ENCODE data around the gene ITIH5. TPM values are rescaled to one million over a fixed set of nuclear protein-coding genes. Genes with fewer than 3 reads are reported as not detected.

Gene ITIH5
- total and polyA plus RNA-seq, 2 of the 8 experiments (the other 6 are each of a cell fraction or from before 2014, with no cell fraction given) = 5.8 to 7.6 TPM

DNA sequence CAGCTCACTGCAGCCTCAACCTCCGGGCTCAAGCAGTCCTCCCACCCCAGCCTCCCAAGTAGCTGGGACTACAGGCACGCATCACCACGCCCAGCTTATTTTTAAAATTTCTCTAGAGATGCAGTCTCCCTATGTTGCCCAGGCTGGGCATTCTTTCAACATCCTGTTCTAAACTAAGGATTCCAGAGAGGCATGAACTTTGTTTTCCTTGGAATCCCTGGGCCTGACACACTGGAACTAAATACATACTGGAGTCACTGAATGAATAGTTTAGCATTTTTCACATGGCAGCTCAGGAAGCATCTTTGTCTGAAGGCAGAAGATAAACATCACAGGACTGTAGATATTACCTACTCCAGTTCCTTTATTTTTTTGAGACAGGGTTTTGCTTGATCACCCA lies 108.7 kb downstream of the ITIH5 start:
- H3K79me2 ChIP-seq (ENCODE audit: control insufficient read depth in 1 of 2, insufficient read depth in 2 of 2, low read length in 2 of 2) = no peaks in the 10 kb centered on the region
- TF ChIP-seq JUND (IDR thresholded peaks at IDR 0.05; ENCODE audit: low read length) (no peak), SRF (IDR thresholded peaks at IDR 0.05; ENCODE audit: low read depth, low read length) (no peak), YY1 (IDR thresholded peaks at IDR 0.05; ENCODE audit: low read depth, low read length) (no peak), TCF12 (IDR thresholded peaks at IDR 0.05; ENCODE audit: low read depth, low read length) (no peak), EP300 (IDR thresholded peaks at IDR 0.05; ENCODE audit: borderline replicate concordance in 1 of 2, low read depth in 2 of 2, low read length in 2 of 2) (no peak), BCL11A (IDR thresholded peaks at IDR 0.05; ENCODE audit: low read depth in 2 of 2, low read length in 2 of 2) (no peak)
- TF ChIP-seq, protein P1, sequence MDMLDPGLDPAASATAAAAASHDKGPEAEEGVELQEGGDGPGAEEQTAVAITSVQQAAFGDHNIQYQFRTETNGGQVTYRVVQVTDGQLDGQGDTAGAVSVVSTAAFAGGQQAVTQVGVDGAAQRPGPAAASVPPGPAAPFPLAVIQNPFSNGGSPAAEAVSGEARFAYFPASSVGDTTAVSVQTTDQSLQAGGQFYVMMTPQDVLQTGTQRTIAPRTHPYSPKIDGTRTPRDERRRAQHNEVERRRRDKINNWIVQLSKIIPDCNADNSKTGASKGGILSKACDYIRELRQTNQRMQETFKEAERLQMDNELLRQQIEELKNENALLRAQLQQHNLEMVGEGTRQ (IDR thresholded peaks at IDR 0.05; ENCODE audit: low read length) = no peak
- no peak overlapping the region for H2BK12ac ChIP-seq (ENCODE audit: low read depth, low read length)
- H4K91ac ChIP-seq (replicated peaks; ENCODE audit: insufficient read length, low read length) = no peak overlapping the region
- H2AK5ac ChIP-seq (ENCODE audit: low read depth, low read length) = no peak overlapping the region
- H2BK20ac ChIP-seq (ENCODE audit: low read length) = no peak overlapping the region
- H3K27ac ChIP-seq (ENCODE audit: low read depth, low read length) = no peak overlapping the region
- H3K4me3 ChIP-seq (ENCODE audit: extremely low read depth in 1 of 4, insufficient read depth in 2 of 4, low read depth in 3 of 4, low read length in 4 of 4) = no peak overlapping the region
- H3K4ac ChIP-seq (replicated peaks; ENCODE audit: insufficient read length, low read depth, low read length) = no peak overlapping the region
- H2BK5ac ChIP-seq (ENCODE audit: low read depth, low read length) = no peak overlapping the region
- no peaks in the 10 kb centered on the region for H3K79me1 ChIP-seq (ENCODE audit: low read depth, low read length)
- H2BK15ac ChIP-seq (ENCODE audit: low read length) = no peak overlapping the region
- no peaks in the 10 kb centered on the region for H3K23me2 ChIP-seq (ENCODE audit: low read depth, low read length)
- H3K14ac ChIP-seq (ENCODE audit: insufficient read length) = no peak overlapping the region
- no peak overlapping the region for H2AFZ ChIP-seq (ENCODE audit: low read length)
- POLR2A ChIA-PET (ENCODE audit: partially characterized antibody) = interaction anchor here (1.1 kb wide), 1 partner anchor 14 kb away, joined by 3 read pairs; no protein-coding TSS in a partner anchor
- no peak overlapping the region for H2BK120ac ChIP-seq (replicated peaks; ENCODE audit: low read depth, low read length)
- DNase-seq (ENCODE audit: low read depth in 1 of 2, low spot score in 2 of 2) (no peak), FAIRE-seq (no peak)
- no peak overlapping the region for H4K5ac ChIP-seq (ENCODE audit: insufficient read length, low read depth, low read length)
- no peaks in the 10 kb centered on the region for H3K36me3 ChIP-seq (ENCODE audit: control insufficient read depth in 2 of 4, insufficient read depth in 4 of 4, low read length in 3 of 4)
- no peak overlapping the region for H3K4me2 ChIP-seq (ENCODE audit: insufficient read depth in 1 of 2, low read depth in 2 of 2, low read length in 2 of 2)
- no peak overlapping the region for H3K23ac ChIP-seq (ENCODE audit: insufficient read length)
- H4K20me1 ChIP-seq (replicated peaks in 1 of 2; ENCODE audit: control insufficient read depth in 1 of 2, insufficient read depth in 2 of 2, low read length in 2 of 2) = no peaks in the 10 kb centered on the region
- WGBS, 2 experiments (ENCODE audit: extremely low coverage in 1 of 2, insufficient coverage in 1 of 2, insufficient read length in 1 of 2, insufficient replicate concordance in 2 of 2, low coverage in 1 of 2, low lambda C conversion rate in 2 of 2, missing lambda C conversion rate in 1 of 2) = 92% methylated on average over 3 of the region's 3 CpGs; no CpG with 5 or more reads in 1 of the 2 experiments
- no peak overlapping the region for H3K18ac ChIP-seq (ENCODE audit: extremely low read depth, low read length)
- CTCF ChIA-PET (ENCODE audit: partially characterized antibody) = interaction anchor here (1.1 to 2.0 kb wide), 7 partner anchors 11 to 129 kb away, joined by 3 to 9 read pairs (median 5); no protein-coding TSS in a partner anchor
- H4K8ac ChIP-seq (ENCODE audit: extremely low read depth, insufficient read depth, low read length) = no peak overlapping the region
- no peaks in the 10 kb centered on the region for H3K27me3 ChIP-seq (replicated peaks in 1 of 4; ENCODE audit: control insufficient read depth in 3 of 4, extremely low read depth in 1 of 4, insufficient read depth in 3 of 4, low read length in 3 of 4)
- no peak overlapping the region for H3K9ac ChIP-seq (replicated peaks in 1 of 4; ENCODE audit: extremely low read depth in 1 of 4, low read depth in 3 of 4, low read length in 3 of 4)
- H3K4me1 ChIP-seq (replicated peaks in 1 of 4; ENCODE audit: control insufficient read depth in 3 of 4, insufficient read depth in 4 of 4, low read length in 3 of 4) = peaks cover 0 to 10% (median 5%) of the 10 kb centered on the region in 4 experiments; a peak in 5 of 7 replicates
- H3K56ac ChIP-seq (replicated peaks; ENCODE audit: insufficient read length, low read depth, low read length) = no peak overlapping the region
- no peaks in the 10 kb centered on the region for H3K9me3 ChIP-seq (ENCODE audit: insufficient read depth in 2 of 2, low read depth in 1 of 2, low read length in 1 of 2)

Data from H1 (cell line).